ENCODE results near the gene APBA3. TPM values are rescaled to one million over a fixed set of nuclear protein-coding genes. Genes with fewer than 3 reads are reported as not detected.

The APBA3 gene
- total and polyA plus RNA-seq, 4 donors: 16.5 to 38.0 (median 22.6) TPM

GRCh38 chr19:3803114-3803888 lies 41.8 kb upstream of the APBA3 start:
- H3K9me3 ChIP-seq (ENCODE audit: control insufficient read depth in 4 of 4, insufficient read depth in 3 of 4, low read length in 3 of 4): no peaks in the 10 kb centered on the region
- peaks cover 0 to 28% (median 23%) of the 10 kb centered on the region in 3 donors for H3K27me3 ChIP-seq (ENCODE audit: control insufficient read depth in 3 of 3, insufficient read depth in 3 of 3, low read length in 2 of 3)
- H3K36me3 ChIP-seq (ENCODE audit: control insufficient read depth in 4 of 4, insufficient read depth in 4 of 4, low read length in 4 of 4): no peaks in the 10 kb centered on the region
- no peak overlapping the region for H3K27ac ChIP-seq (ENCODE audit: low read depth in 1 of 2, low read length in 1 of 2)
- ATAC-seq (ENCODE audit: insufficient read depth, low FRiP score): no peak
- no peak overlapping the region for H3K4me3 ChIP-seq
- DNase-seq: no peak
- H3K9ac ChIP-seq (ENCODE audit: insufficient read depth in 1 of 2, low read length in 2 of 2): no peak overlapping the region
- peaks cover 0 to 13% (median 3%) of the 10 kb centered on the region in 5 donors for H3K4me1 ChIP-seq (ENCODE audit: control insufficient read depth in 5 of 5, insufficient read depth in 5 of 5, low read length in 5 of 5)
- TF ChIP-seq CTCF (IDR thresholded peaks at IDR 0.05; ENCODE audit: control extremely low read depth, extremely low read depth): no peak
- 86 to 92% methylated on average over 23 to 24 of the region's 24 CpGs for WGBS, 2 donors

GRCh38 chr19:3801412-3802096 lies 40.1 kb upstream of the APBA3 start:
- WGBS, 2 donors: 2 to 5% methylated on average over 46 of the region's 46 CpGs
- TF ChIP-seq CTCF (IDR thresholded peaks at IDR 0.05; ENCODE audit: control extremely low read depth, extremely low read depth): no peak
- Histone ChIP-seq H3K36me3 (ENCODE audit: control insufficient read depth in 4 of 4, insufficient read depth in 4 of 4, low read length in 4 of 4) (no peaks in the 10 kb centered on the region), H3K27ac (ENCODE audit: low read depth in 1 of 2, low read length in 1 of 2) (peak overlapping the region in 1 of 2 donors; percentile 0), H3K4me3 (no peak overlapping the region), H3K9ac (ENCODE audit: insufficient read depth in 1 of 2, low read length in 2 of 2) (no peak overlapping the region), H3K9me3 (ENCODE audit: control insufficient read depth in 4 of 4, insufficient read depth in 3 of 4, low read length in 3 of 4) (peaks cover 0 to 3% (median under 1%) of the 10 kb centered on the region in 4 donors), H3K27me3 (ENCODE audit: control insufficient read depth in 3 of 3, insufficient read depth in 3 of 3, low read length in 2 of 3) (peaks cover 0 to 28% (median 23%) of the 10 kb centered on the region in 3 donors), H3K4me1 (ENCODE audit: control insufficient read depth in 5 of 5, insufficient read depth in 5 of 5, low read length in 5 of 5) (peaks cover 0 to 10% (median 3%) of the 10 kb centered on the region in 5 donors)
- ATAC-seq (ENCODE audit: insufficient read depth, low FRiP score) (no peak), DNase-seq (peak; percentile 29 to 57 (median 50))

GRCh38 chr19:3800996-3801395 lies 39.5 kb upstream of the APBA3 start:
- H3K9ac ChIP-seq (ENCODE audit: insufficient read depth in 1 of 2, low read length in 2 of 2): no peak overlapping the region
- 38 to 40% methylated on average over 21 of the region's 21 CpGs for WGBS, 2 donors
- no peak for DNase-seq
- peaks cover 0 to 4% (median 1%) of the 10 kb centered on the region in 4 donors for H3K9me3 ChIP-seq (ENCODE audit: control insufficient read depth in 4 of 4, insufficient read depth in 3 of 4, low read length in 3 of 4)
- H3K27ac ChIP-seq (ENCODE audit: low read depth in 1 of 2, low read length in 1 of 2): no peak overlapping the region
- H3K27me3 ChIP-seq (ENCODE audit: control insufficient read depth in 3 of 3, insufficient read depth in 3 of 3, low read length in 2 of 3): peaks cover 0 to 28% (median 23%) of the 10 kb centered on the region in 3 donors
- H3K4me3 ChIP-seq: no peak overlapping the region
- no peak for ATAC-seq (ENCODE audit: insufficient read depth, low FRiP score)
- TF ChIP-seq CTCF (IDR thresholded peaks at IDR 0.05; ENCODE audit: control extremely low read depth, extremely low read depth): no peak
- peaks cover 0 to 10% (median 3%) of the 10 kb centered on the region in 5 donors for H3K4me1 ChIP-seq (ENCODE audit: control insufficient read depth in 5 of 5, insufficient read depth in 5 of 5, low read length in 5 of 5)
- H3K36me3 ChIP-seq (ENCODE audit: control insufficient read depth in 4 of 4, insufficient read depth in 4 of 4, low read length in 4 of 4): no peaks in the 10 kb centered on the region

Measured in lung (tissue), 12 donors.